ENCODE data around the gene MFRP.

Gene MFRP

GRCh38 chr11:119338965-119339588, 7.4 kb downstream of the MFRP start:
- no peak for DNase-seq (ENCODE audit: extremely low read depth in 1 of 2, low read depth in 1 of 2)

DNA sequence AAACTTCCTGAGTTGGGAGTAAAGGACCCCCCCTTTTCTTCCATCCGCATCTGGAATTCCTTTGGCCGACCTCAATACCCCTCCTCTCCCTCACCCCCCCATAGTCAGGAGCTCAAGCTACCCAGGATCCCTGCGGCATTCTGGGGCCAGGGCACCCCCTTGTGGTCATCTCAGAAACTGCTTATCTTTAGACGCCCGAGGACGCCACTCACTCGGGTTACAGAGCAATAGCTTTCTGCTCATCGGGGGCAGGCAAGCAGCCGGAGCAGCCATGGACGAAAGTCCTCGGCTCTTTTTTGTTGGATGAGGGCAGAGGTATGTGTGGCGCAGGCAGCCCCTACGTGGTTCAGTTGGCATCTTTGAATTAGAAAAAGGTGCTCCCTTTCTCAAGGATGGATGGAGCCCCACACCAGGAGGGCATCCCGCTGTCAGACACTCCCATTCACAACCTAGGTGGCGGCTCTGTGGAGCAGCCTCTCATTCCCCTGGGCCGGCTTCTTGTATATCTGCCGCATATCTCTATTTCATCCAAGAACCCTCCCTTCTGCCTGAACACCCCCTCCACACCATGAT, 8.1 kb downstream of the MFRP start:
- DNase-seq (ENCODE audit: extremely low read depth in 1 of 2, low read depth in 1 of 2), result peak in 1 of 2 donors; percentile 51

- no peak for DNase-seq (ENCODE audit: extremely low read depth in 1 of 2, low read depth in 1 of 2)
These were observed 8.8 kb downstream of the MFRP start for GRCh38 chr11:119337581-119338317.

DNA sequence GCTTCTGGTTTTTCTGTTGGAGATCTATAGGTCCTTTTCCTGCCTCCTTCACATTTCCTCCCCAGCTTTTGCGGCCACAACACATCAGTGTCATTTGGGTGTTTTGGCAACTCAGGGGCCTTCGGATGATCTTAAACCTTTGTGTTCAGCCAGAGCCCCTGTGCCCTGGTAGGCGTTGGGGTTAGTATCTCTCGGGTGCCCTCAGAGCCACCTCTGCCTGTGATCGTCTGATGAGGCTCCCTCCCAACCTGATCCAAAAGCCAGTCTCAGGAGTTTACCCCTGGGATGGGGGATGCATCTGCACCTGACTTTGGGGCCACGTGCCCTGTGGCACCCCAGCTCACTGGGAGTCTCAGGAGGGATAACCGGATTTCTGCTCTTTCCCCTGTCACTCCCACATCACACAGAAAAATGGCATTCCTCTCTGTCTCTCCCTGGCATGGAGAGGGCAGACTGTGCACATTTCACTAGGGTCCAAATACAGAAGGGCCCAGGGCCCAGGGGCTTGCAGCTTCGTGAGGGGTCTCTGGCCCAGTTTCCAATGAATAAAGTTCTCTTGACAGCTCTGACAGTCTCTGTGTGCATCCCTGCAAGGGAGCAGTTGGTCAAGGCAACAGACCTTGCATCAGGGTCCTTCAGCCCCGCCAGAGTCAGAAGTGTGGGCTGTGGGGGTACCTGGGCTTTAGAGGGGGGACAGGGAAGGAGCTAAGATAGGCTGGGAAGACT, 9.6 kb downstream of the MFRP start:
- DNase-seq (ENCODE audit: extremely low read depth in 1 of 2, low read depth in 1 of 2), result no peak

- DNase-seq (ENCODE audit: extremely low read depth in 1 of 2, low read depth in 1 of 2), result no peak
These were observed 10.6 kb downstream of the MFRP start for GRCh38 chr11:119335655-119336543.

- DNase-seq (ENCODE audit: extremely low read depth in 1 of 2, low read depth in 1 of 2), result no peak
These were observed 11.3 kb downstream of the MFRP start for GRCh38 chr11:119335091-119335654.

GRCh38 chr11:119334174-119334930, 12.2 kb downstream of the MFRP start, which contains the start of gene RNF26:
RNF26 (plus strand) TSS chr11:119334527; CDS start chr11:119335123, 596 bp downstream.
- peak; percentile 83 to 88 for DNase-seq (ENCODE audit: extremely low read depth in 1 of 2, low read depth in 1 of 2)

- DNase-seq (ENCODE audit: extremely low read depth in 1 of 2, low read depth in 1 of 2), result no peak
These were observed 14.3 kb downstream of the MFRP start for GRCh38 chr11:119332111-119332765.

GRCh38 chr11:119330237-119330636, 16.3 kb downstream of the MFRP start:
- no peak for DNase-seq (ENCODE audit: extremely low read depth in 1 of 2, low read depth in 1 of 2)

GRCh38 chr11:119329320-119329719, 17.2 kb downstream of the MFRP start:
- DNase-seq (ENCODE audit: extremely low read depth in 1 of 2, low read depth in 1 of 2), result no peak

DNA sequence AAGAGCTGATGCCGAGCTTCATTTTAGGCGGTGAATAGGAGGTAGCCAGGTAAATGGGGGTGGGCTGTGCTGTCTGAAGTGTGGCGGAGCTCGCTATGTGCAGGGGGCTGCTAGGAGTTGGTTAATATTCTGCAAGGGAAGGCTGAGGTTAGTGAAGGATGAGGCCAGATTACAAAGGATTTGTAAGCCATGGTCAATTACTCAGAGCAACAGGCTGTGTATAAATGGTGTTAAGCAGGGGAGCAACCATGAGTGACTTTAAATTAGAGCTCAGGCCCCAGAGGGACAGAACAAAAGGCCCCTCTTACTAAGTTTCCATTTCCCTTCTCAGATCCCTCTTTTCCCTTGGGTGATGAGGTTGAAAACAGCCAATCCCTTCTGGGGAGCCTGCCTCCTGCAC, 22.3 kb downstream of the MFRP start:
- no peak for DNase-seq (ENCODE audit: extremely low read depth in 1 of 2, low read depth in 1 of 2)

DNA sequence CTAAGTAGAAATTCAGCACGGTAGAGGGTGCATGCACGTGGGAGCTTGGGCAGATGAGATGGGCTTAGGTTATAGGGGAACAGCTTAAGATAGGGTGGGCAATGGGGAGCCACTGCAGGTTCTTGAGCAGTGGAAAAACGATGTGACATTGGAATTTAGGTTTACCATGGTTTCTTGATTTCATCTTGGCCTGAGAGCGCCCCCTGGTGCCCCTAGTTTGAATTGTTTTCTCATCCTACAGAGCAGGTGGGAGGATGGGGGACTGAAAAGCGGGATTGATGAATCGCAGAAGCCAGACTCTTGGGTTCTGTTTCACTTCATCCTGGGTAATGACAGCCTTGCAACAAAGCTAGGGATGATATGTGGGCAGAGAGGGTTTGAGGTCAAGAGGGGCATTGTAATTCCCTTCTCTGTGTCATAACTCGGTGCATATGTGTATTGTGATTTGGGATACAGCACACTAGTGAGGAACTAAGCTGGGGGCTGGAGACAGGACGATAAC, 22.9 kb downstream of the MFRP start:
- DNase-seq (ENCODE audit: extremely low read depth in 1 of 2, low read depth in 1 of 2), result peak; percentile 56 to 70

DNA sequence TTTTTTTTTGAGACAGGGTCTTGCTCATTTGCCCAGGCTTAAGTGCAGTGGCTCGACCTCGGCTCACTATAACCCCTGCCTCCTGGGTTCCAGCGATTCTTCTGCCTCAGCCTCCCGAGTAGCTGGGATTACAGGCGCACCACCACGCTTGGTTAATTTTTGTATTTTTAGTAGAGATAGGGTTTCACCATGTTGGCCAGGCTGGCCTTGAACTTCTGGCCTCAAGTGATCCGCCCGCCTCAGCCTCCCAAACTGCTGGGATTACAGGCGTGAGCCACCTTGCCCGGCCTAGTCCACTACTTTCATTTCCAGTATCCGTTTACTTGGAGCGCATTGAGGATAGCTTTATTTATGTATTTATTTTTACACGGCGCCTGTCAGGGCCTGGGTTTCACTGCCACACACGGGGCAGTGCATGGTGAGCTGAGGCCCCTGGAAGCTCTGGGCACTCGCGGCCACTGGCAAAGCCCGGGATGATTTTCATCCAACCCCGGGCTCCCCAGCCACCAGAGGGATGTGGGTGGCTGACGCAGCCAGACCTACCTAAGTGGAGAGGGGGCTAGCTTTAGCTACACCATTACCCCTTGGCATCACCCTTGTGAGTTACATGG, 23.5 kb downstream of the MFRP start:
- DNase-seq (ENCODE audit: extremely low read depth in 1 of 2, low read depth in 1 of 2), result no peak

- DNase-seq (ENCODE audit: extremely low read depth in 1 of 2, low read depth in 1 of 2), result no peak
These were observed 24.2 kb downstream of the MFRP start for GRCh38 chr11:119322360-119322739.

DNA sequence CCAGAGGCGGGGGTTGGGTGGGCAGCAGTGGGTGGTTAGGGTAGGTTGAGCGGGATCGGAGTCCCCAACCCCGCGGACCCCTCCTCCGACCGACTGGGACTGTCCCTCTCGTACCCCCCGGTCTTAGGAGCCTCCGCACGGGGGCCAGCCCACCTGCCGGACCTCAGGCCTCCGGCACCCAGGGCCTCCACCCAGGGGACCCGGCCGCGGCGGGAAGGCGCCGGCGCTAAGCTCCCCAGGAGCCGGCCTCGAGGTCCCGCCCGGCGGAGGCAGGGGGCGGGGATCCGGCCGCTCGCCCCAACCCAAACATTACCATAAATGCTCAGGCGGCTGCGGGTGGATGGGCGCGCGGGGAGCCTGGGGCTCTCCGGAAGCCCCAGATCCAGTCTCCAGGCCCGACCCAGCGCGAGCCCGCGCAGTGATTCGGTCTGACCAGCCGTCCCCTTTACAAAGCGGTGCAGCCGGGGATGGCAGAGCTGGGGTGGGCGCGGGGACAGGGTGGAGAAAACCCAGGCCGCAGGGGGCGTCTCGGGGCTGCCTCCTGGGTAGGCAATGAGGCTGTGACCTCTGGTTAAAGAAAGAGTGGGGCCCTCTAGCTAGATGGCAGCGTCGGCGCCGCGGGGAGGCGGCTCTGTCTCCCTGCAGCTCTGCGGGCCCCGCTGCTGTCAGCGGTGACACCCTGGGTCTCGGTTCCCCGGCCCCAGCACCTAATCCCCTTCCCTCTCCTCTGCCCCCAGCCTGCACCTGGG, 25.6 kb downstream of the MFRP start:
- DNase-seq (ENCODE audit: extremely low read depth in 1 of 2, low read depth in 1 of 2), result peak in 1 of 2 donors; percentile 25

- DNase-seq (ENCODE audit: extremely low read depth in 1 of 2, low read depth in 1 of 2), result no peak
These were observed 26.2 kb downstream of the MFRP start for GRCh38 chr11:119320240-119320775.

DNA sequence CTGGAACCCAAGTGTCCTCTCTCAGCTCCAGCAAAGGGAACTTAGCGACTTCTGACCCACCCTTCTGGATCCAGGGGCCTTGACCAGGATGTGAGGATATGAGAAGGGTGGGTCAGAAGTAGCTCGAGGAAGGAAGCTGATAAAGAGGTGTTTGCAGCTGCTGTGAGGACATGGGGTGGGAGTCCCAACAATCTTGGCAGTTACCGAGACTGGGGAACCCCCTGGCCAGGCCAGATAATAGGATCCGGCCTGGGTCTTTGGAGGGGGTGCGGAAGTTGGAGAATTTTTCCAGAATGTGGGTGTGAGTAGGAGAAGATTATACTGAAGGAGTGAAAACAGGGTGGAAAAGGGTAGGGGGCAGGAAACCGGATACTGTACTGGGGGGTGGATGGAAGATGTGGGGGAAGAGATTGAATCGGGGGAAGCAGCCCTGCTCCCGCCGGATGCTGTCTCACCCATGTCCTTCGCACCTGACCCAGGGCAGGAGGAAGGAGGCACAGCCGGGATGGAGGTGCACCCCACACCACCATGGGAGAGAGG, 26.7 kb downstream of the MFRP start:
- no peak for DNase-seq (ENCODE audit: extremely low read depth in 1 of 2, low read depth in 1 of 2)

Data from activated CD8-positive, alpha-beta memory T cell treated with anti-CD3 and anti-CD28 coated beads for 1 hour (primary cell).